IgD-negative memory B cell (primary cell): ENCODE measurements around the gene SYT13. TPM values are rescaled to one million over a fixed set of nuclear protein-coding genes. Genes with fewer than 3 reads are reported as not detected.

ENCODE experiments used
- H3K27ac Mint-ChIP-seq, 3 donors: one replicate each; pipeline ENCODE4 v1.8.0; 2020 to 2022; ENCODE audit warnings: mild to moderate bottlenecking in 3 of 3, mixed read lengths in 3 of 3, moderate library complexity in 1 of 3
- H3K27me3 Mint-ChIP-seq: one replicate; pipeline ENCODE4 v1.8.0; 2021; ENCODE audit warnings: mixed read lengths
- H3K36me3 Mint-ChIP-seq: one replicate; pipeline ENCODE4 v1.8.0; 2020; ENCODE audit warnings: mild to moderate bottlenecking, mixed read lengths
- H3K4me1 Mint-ChIP-seq, 3 donors: one replicate each; pipeline ENCODE4 v1.8.0; 2020 to 2022; ENCODE audit warnings: mixed read lengths in 3 of 3, mild to moderate bottlenecking in 1 of 3
- H3K4me3 Mint-ChIP-seq, 4 donors: one replicate each; pipeline ENCODE4 v1.8.0; 2020 to 2022; ENCODE audit warnings: mild to moderate bottlenecking in 4 of 4, mixed read lengths in 4 of 4, moderate library complexity in 3 of 4
- H3K9me3 Mint-ChIP-seq, 3 donors: one replicate each; pipeline ENCODE4 v1.8.0; 2020 to 2021; ENCODE audit warnings: mixed read lengths in 3 of 3, mild to moderate bottlenecking in 1 of 3
- polyA plus RNA-seq: library from polyadenylated mRNA; unstranded; fragments of 300-500 nt; fragmentation: Illumina TruSeq; gene quantifications from one replicate; pipeline ENCODE4 v1.2.3, GENCODE V29; 2021

The SYT13 gene
- polyA plus RNA-seq, 1 donor from 2014 or later: not detected

DNA sequence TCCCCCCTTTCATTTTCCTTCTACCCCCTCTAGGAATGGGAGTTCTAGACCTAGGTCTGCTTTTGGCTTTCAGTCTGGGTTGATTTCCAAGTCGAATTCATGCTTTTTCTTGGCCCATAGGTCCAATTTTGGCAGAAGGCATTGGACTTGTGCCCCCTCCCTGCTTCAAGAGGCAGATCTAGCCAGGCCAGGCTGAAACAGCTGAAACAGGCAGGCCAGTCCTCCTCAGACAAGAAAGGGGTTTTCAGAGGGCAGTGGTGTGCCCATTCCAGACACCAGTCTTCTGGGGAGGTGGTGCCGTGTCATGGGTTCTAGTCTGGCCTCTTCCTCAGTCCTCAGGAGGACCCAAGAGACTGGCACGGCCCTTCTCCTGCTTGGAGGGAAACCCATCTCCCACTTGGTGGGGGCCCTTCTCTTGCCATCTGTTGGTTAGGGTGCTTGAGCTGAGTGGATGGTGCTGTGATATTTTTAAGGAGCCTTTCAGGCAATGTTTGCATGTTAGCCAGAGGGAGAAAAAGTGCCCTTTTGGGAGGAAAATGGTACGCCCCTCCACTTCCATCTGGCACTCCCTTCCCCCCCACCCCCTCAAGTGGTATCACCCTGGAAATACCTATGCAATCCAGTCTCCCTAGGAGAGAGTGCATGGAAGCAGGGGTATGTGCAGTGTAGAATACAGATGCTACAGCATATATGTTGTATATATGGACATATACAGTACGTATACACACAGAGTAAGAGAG lies 53.6 kb downstream of the SYT13 start:
- no peaks in the 10 kb centered on the region for H3K36me3 Mint-ChIP-seq
- H3K9me3 Mint-ChIP-seq: peaks cover 0 to 1% (median 0%) of the 10 kb centered on the region in 3 donors
- no peak overlapping the region for H3K4me3 Mint-ChIP-seq
- H3K4me1 Mint-ChIP-seq: no peaks in the 10 kb centered on the region
- H3K27ac Mint-ChIP-seq: no peak overlapping the region
- H3K27me3 Mint-ChIP-seq: peaks cover 8% of the 10 kb centered on the region

DNA sequence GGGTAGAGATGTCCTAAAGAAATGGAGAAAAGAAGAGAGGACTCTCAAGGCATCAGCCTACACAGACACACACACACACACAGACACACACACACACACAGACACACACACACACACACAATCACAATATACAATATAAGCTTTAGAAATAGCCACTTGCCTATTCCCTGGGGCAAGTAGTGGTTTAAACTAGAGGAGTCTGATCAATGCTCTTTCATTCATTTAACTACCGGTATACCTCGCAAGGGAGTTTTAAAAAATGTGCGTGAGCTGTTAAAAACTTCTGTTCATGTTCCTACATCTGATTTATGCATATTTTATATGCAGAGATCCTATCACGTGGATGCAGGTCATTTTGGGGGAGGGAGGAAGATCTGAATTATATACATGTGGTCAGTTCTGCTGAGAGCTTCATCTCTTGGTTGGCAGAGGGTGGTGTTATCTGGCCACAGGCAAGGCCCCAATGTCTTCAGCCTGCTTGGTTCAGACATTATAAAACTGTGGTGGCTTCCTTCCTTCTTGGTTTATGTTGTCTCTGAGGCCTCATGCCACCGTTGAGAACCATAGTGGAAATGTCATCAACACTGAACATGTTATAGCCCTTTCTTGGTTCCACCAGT lies 56.6 kb downstream of the SYT13 start:
- Mint-ChIP-seq H3K27ac (no peak overlapping the region), H3K4me1 (no peaks in the 10 kb centered on the region), H3K4me3 (no peak overlapping the region), H3K27me3 (peaks cover 2% of the 10 kb centered on the region), H3K9me3 (no peaks in the 10 kb centered on the region), H3K36me3 (no peaks in the 10 kb centered on the region)

DNA sequence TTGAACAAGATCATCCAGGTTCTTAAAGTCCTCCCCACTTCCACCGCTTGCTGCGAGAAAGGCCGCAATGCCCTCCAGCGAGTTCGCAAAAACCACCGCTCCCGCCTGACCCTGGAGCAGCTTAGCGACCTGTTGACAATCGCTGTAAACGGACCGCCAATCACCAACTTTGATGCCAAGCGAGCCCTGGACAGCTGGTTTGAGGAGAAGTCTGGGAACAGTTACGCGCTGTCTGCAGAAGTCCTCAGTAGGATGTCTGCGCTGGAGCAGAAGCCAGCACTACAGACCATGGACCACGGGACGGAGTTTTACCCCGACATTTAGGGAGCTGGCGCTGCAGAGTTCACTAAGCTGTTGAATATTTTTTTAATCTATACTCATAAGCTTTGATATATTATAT lies 58.3 kb downstream of the SYT13 start:
- no peaks in the 10 kb centered on the region for H3K27me3 Mint-ChIP-seq
- no peaks in the 10 kb centered on the region for H3K36me3 Mint-ChIP-seq
- H3K27ac Mint-ChIP-seq: no peak overlapping the region
- H3K9me3 Mint-ChIP-seq: no peaks in the 10 kb centered on the region
- no peaks in the 10 kb centered on the region for H3K4me1 Mint-ChIP-seq
- H3K4me3 Mint-ChIP-seq: no peak overlapping the region

DNA sequence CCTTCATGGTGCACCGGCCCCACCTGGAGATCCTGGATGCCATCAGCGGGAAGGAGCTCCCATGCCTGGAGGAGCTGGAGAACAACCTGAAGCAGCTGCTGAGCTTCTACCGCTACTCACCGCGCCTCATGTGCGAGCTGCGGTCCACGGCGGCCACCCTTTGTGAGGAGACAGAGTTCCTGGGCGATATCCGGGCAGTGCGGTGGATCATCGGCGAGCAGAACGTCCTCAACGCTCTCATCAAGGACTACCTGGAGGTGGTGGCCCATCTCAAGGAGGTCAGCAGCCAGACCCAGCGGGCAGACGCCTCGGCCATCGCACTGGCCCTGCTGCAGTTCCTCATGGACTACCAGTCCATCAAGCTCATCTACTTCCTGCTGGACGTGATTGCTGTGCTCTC lies 59.2 kb downstream of the SYT13 start:
- H3K9me3 Mint-ChIP-seq: no peaks in the 10 kb centered on the region
- H3K4me3 Mint-ChIP-seq: no peak overlapping the region
- H3K4me1 Mint-ChIP-seq: no peaks in the 10 kb centered on the region
- H3K27me3 Mint-ChIP-seq: no peaks in the 10 kb centered on the region
- no peak overlapping the region for H3K27ac Mint-ChIP-seq
- no peaks in the 10 kb centered on the region for H3K36me3 Mint-ChIP-seq

DNA sequence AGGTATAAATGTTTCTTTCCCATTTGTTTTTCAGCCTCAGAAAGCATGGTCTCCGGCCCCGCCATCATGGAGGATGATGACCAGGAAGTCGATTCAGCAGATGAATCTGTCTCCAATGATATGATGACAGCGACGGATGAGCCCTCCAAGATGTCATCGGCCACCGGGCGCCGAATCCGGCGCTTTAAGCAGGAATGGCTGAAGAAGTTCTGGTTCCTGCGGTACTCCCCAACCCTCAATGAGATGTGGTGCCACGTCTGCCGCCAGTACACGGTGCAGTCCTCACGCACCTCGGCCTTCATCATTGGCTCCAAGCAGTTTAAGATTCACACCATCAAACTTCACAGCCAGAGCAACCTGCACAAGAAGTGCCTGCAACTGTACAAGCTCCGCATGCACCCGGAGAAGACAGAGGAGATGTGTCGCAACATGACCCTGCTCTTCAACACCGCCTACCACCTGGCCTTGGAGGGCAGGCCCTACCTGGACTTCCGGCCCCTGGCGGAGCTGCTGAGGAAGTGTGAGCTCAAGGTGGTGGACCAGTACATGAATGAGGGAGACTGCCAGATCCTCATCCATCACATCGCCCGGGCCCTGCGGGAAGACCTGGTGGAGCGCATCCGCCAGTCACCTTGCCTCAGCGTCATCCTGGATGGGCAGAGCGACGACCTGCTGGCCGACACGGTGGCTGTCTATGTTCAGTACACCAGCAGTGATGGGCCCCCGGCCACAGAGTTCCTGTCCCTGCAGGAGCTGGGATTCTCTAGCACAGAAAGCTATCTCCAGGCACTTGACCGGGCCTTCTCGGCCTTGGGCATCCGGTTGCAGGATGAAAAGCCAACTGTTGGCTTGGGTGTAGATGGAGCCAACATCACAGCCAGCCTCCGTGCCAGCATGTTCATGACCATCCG lies 59.9 kb downstream of the SYT13 start:
- Mint-ChIP-seq H3K9me3 (no peaks in the 10 kb centered on the region), H3K27ac (no peak overlapping the region), H3K4me3 (no peak overlapping the region), H3K36me3 (no peaks in the 10 kb centered on the region), H3K27me3 (no peaks in the 10 kb centered on the region), H3K4me1 (no peaks in the 10 kb centered on the region)

DNA sequence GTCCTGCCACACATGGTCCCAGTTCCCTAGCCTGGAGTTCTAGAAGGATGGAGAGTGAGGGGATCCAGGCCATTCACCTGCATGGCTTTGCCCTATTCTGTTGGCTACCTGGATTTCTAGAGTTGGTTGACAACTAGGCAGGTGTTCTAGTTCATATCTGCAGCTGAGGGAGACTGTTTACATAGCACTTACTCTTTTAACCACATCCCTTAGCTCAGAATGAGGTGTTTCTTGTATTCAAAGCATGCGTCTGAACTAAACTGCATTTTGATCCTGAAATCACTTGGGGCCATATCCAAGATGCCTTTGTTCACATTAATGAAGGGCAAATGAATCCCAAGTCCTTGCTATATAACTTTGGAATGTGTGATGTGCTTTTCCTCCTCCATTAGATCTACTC lies 60.9 kb downstream of the SYT13 start:
- Mint-ChIP-seq H3K36me3 (no peaks in the 10 kb centered on the region), H3K27ac (no peak overlapping the region), H3K27me3 (no peaks in the 10 kb centered on the region), H3K4me3 (no peak overlapping the region), H3K9me3 (no peaks in the 10 kb centered on the region), H3K4me1 (no peaks in the 10 kb centered on the region)

DNA sequence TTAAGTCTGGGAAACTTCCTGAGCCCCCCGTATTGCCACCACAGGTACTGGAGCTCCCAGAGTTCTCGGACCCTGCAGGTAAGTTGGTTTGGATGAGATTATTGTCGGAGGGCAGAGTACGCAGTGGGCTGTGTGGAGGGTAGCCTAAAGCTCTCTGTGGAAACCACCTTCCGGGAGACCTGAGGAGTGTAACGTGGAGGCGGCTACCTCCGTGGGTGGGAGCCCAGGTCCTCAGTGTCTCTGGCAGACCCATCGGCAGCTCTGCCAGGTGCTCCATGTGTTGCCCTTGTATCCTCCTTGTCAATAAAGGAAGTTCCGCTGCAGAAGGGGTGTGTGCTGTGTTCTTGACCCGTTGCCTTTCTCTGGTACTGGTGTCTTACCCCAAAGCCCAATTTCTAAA lies 61.4 kb downstream of the SYT13 start:
- Mint-ChIP-seq H3K4me1 (no peaks in the 10 kb centered on the region), H3K4me3 (no peak overlapping the region), H3K9me3 (no peaks in the 10 kb centered on the region), H3K27ac (no peak overlapping the region), H3K27me3 (no peaks in the 10 kb centered on the region), H3K36me3 (no peaks in the 10 kb centered on the region)

DNA sequence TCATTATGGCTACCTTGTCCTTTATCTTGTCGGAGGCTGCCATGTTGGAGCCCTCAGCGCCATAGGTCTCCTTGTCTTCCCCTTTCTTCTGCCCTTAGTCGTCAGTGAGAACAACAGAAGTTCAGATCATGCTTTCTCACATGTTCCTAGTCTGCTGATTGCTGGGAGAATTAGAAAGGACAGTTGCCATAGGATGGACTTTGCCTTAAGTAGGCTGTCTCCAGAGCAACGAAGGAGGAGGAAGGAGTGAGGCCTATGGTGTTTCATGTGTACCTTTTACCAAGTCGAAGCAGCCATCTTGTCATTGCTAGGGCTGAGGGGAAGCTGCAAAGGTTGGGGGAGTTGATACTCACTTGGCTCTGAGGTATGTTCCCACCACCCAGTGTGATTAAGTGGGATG lies 62.6 kb downstream of the SYT13 start:
- no peak overlapping the region for H3K4me3 Mint-ChIP-seq
- H3K27ac Mint-ChIP-seq: no peak overlapping the region
- H3K27me3 Mint-ChIP-seq: no peaks in the 10 kb centered on the region
- H3K9me3 Mint-ChIP-seq: no peaks in the 10 kb centered on the region
- H3K4me1 Mint-ChIP-seq: no peaks in the 10 kb centered on the region
- peaks cover 2% of the 10 kb centered on the region for H3K36me3 Mint-ChIP-seq

DNA sequence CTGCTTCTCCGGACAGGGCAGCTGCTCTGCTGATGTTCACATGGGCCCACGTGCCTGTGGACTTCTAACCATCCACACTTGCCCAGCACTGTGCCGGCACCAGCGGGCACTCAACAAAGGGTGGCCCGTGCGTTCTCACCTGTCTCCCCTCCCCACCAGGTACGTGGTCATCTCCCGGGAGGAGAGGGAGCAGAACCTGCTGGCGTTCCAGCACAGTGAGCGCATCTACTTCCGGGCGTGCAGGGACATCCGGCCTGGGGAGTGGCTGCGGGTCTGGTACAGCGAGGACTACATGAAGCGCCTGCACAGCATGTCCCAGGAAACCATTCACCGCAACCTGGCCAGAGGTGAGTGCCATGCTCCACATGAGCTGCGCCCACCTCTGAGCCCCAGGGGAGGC lies 66.7 kb downstream of the SYT13 start:
- H3K4me1 Mint-ChIP-seq: peaks cover 0 to 2% (median 0%) of the 10 kb centered on the region in 3 donors
- no peak overlapping the region for H3K4me3 Mint-ChIP-seq
- H3K27me3 Mint-ChIP-seq: no peaks in the 10 kb centered on the region
- H3K27ac Mint-ChIP-seq: no peak overlapping the region
- peaks cover 2% of the 10 kb centered on the region for H3K36me3 Mint-ChIP-seq
- H3K9me3 Mint-ChIP-seq: no peaks in the 10 kb centered on the region

DNA sequence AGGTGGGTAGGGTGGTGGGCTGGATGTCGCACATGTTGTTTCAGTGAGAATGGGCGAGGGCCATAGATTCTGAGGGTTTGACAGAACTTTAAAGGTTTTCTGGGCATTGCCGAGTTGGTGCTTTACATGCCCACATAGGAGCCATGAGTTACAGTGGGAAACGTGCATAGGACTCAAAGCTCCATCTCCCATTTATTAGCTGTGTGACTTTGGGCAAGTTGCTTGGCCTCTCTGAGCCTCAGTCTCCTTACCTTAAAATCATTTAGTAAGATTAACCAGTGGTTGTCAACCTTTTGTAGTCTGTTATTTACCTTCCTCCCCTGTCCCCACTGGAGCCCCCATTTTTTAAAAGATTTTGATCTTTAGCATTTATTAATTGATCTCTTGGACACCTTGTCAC lies 67.4 kb downstream of the SYT13 start:
- Mint-ChIP-seq H3K27ac (no peak overlapping the region), H3K4me3 (no peak overlapping the region), H3K27me3 (no peaks in the 10 kb centered on the region), H3K9me3 (no peaks in the 10 kb centered on the region), H3K4me1 (peaks cover 0 to 2% (median 0%) of the 10 kb centered on the region in 3 donors), H3K36me3 (peaks cover 2% of the 10 kb centered on the region)

DNA sequence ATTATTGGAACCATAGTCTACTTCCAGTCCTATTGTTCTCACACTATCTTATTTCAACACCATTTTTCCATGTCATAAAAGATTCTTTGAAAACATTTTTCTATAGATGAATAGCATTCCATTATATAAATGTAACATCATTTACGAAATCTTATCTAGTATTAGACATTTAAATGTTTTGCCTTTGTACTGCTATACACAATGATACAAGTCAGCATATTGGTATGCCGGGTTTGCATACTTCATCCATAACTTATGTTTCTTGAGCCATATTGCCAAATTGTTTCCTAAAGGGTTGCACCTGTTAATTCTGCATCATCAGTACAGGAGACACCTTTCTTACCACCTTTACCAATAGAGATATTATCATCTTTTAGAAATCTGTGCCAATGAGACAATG lies 68.2 kb downstream of the SYT13 start:
- no peak overlapping the region for H3K4me3 Mint-ChIP-seq
- no peaks in the 10 kb centered on the region for H3K9me3 Mint-ChIP-seq
- H3K27me3 Mint-ChIP-seq: no peaks in the 10 kb centered on the region
- no peak overlapping the region for H3K27ac Mint-ChIP-seq
- H3K4me1 Mint-ChIP-seq: peaks cover 0 to 2% (median 0%) of the 10 kb centered on the region in 3 donors
- peaks cover 2% of the 10 kb centered on the region for H3K36me3 Mint-ChIP-seq

DNA sequence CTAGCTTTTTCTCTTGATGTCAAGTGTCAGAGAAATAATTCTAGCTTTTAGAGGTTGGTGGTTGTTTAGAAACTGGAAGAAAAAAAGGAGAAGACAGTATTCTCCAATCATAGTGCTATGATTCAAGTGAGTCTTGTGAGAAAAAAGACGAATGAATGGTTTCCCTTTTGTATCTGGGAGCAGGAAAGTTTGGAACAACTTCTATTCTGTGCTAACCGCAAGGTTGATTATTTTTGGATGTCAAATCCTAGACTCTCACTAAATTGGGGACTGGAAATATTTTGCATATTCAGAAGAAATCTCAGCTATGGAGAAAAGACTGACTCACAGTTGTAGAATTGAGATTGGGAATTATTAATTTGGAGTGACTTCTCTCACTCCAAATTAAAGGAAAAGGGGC lies 69.2 kb downstream of the SYT13 start:
- H3K27ac Mint-ChIP-seq: no peak overlapping the region
- H3K36me3 Mint-ChIP-seq: peaks cover 2% of the 10 kb centered on the region
- H3K4me1 Mint-ChIP-seq: peaks cover 0 to 2% (median 0%) of the 10 kb centered on the region in 3 donors
- no peaks in the 10 kb centered on the region for H3K9me3 Mint-ChIP-seq
- no peaks in the 10 kb centered on the region for H3K27me3 Mint-ChIP-seq
- H3K4me3 Mint-ChIP-seq: no peak overlapping the region

DNA sequence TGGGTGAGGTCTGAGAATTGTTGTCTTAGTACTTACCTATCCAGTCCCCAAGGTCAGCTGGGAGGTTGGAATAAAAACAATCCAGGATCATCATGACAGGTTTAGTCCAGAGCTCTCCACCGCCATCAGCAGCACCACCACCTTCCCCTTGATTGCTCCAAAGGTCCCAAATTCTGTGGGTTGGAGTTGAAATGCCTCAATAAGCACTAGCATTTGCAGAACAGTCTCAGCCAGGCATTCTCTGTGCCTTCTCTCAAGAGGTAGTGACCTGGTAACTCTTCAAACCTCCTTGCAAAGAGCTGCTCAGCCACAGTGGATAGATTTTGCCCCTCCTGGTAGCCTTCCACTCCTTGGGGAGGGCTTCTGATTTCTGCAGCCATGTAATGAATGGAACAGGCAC lies 70.1 kb downstream of the SYT13 start:
- no peaks in the 10 kb centered on the region for H3K27me3 Mint-ChIP-seq
- no peak overlapping the region for H3K27ac Mint-ChIP-seq
- no peaks in the 10 kb centered on the region for H3K9me3 Mint-ChIP-seq
- H3K4me1 Mint-ChIP-seq: peaks cover 0 to 4% (median 0%) of the 10 kb centered on the region in 3 donors
- H3K4me3 Mint-ChIP-seq: no peak overlapping the region
- H3K36me3 Mint-ChIP-seq: peaks cover 2% of the 10 kb centered on the region

DNA sequence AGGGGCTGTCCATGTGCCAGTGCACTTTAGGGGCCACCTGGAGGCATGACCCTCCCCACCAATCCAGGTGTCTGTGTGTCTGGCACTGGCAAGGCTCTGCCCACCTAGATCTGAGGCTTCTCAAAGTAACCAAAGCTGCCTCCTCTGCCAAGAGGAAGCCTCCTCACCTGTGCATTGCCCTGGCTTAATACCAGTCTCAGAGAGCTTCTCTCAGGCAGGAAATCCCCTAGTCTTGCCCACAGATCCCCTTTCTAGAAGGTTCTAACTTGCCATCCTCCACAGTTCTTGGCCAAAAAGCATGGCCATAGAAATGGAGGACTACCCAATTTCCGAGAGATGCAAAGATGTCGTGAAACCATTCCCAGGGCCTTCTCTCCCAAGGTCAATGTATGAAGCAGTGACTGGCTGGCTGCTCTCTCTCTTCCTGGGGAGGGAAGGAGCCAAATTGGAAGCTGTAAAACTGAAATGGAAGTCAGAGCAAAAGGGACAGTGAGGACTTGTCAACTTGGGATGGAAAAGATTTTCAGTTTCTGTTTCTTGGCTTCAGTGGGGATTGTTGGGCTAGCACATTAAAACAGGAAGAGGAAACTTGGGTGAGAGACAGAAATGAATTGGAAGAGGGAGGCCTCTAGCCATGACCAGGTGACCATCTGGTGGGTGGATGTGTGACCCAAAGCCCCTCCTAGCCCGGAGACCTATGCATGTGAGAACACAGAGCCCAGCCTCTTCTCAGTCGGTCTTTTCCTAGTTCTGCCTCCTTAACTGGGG lies 70.9 kb downstream of the SYT13 start:
- peaks cover 2% of the 10 kb centered on the region for H3K36me3 Mint-ChIP-seq

DNA sequence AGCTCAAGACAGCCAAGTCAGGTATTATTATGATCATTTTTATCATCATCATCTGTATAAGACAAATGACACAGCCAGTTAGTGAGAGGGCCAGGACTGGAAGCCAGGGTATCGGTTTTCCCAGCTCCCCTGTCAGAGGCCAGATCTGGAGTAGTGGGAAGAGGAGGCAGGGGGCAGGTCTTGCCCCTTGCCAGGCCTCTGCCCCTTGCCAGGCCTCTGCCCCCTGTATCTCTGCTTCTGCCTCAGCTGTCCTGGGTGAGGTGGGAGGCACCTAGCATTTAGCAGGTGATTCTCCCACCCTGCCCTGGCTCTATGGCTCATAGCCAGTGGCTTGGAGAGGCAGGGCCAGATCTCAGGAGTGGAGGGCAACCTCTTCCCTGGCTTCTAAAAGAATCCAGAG lies 72.4 kb downstream of the SYT13 start:
- no peak overlapping the region for H3K4me3 Mint-ChIP-seq
- H3K36me3 Mint-ChIP-seq: peaks cover 3% of the 10 kb centered on the region
- H3K9me3 Mint-ChIP-seq: no peaks in the 10 kb centered on the region
- H3K27ac Mint-ChIP-seq: no peak overlapping the region
- H3K4me1 Mint-ChIP-seq: peaks cover 0 to 9% (median 2%) of the 10 kb centered on the region in 3 donors
- no peaks in the 10 kb centered on the region for H3K27me3 Mint-ChIP-seq

More for the DNA sequence above, 70.9 kb downstream of the SYT13 start:
- no peaks in the 10 kb centered on the region for H3K27me3 Mint-ChIP-seq
- H3K4me3 Mint-ChIP-seq: no peak overlapping the region
- peaks cover 0 to 4% (median 0%) of the 10 kb centered on the region in 3 donors for H3K4me1 Mint-ChIP-seq
- H3K9me3 Mint-ChIP-seq: no peaks in the 10 kb centered on the region
- H3K27ac Mint-ChIP-seq: peak overlapping the region in 1 of 3 donors; percentile 61
